ENCODE results near the gene DARS1. TPM values are rescaled to one million over a fixed set of nuclear protein-coding genes. Genes with fewer than 3 reads are reported as not detected.
A peak's percentile ranks its signal among the peaks of the same experiment; 100 is the strongest.

Gene DARS1
- total RNA-seq, 4 donors from 2014 or later: 43.7 to 56.7 (median 50.3) TPM

- no peak for DNase-seq (ENCODE audit: low spot score in 2 of 2)
Measured at GRCh38 chr2:135991861-135992260, 6.4 kb upstream of the DARS1 start.

GRCh38 chr2:135987441-135987840, 2.0 kb upstream of the DARS1 start:
- 78 to 92% methylated on average over 2 of the region's 2 CpGs for WGBS, 2 donors
- H3K4me1 ChIP-seq: peaks cover 0 to 23% (median 6%) of the 10 kb centered on the region in 4 donors
- TF ChIP-seq CTCF (IDR thresholded peaks at IDR 0.05): no peak
- TF ChIP-seq EP300 (IDR thresholded peaks at IDR 0.05): no peak
- TF ChIP-seq POLR2A (IDR thresholded peaks at IDR 0.05): no peak

More at GRCh38 chr2:135991861-135992260, 6.4 kb upstream of the DARS1 start:
- H3K9me3 ChIP-seq: no peaks in the 10 kb centered on the region
- 89 to 90% methylated on average over 4 of the region's 4 CpGs for WGBS, 2 donors
- TF ChIP-seq EP300 (IDR thresholded peaks at IDR 0.05) (no peak), CTCF (IDR thresholded peaks at IDR 0.05) (no peak), POLR2A (IDR thresholded peaks at IDR 0.05) (no peak)
- no peaks in the 10 kb centered on the region for H3K27me3 ChIP-seq
- no peak overlapping the region for H3K4me3 ChIP-seq
- no peak overlapping the region for H3K27ac ChIP-seq
- no peaks in the 10 kb centered on the region for H3K4me1 ChIP-seq
- no peaks in the 10 kb centered on the region for H3K36me3 ChIP-seq

GRCh38 chr2:135986507-135986906, 1.1 kb upstream of the DARS1 start:
- TF ChIP-seq POLR2A (IDR thresholded peaks at IDR 0.05): no peak
- no peak for TF ChIP-seq EP300 (IDR thresholded peaks at IDR 0.05)
- no peak for TF ChIP-seq CTCF (IDR thresholded peaks at IDR 0.05)
- Histone ChIP-seq H3K36me3 (peaks cover 0 to 15% (median 0%) of the 10 kb centered on the region in 3 donors), H3K4me3 (no peak overlapping the region), H3K27ac (peak overlapping the region in 1 of 4 donors; percentile 95), H3K27me3 (no peaks in the 10 kb centered on the region), H3K4me1 (peaks cover 0 to 23% (median 6%) of the 10 kb centered on the region in 4 donors), H3K9me3 (no peaks in the 10 kb centered on the region)
- no peak for DNase-seq (ENCODE audit: low spot score in 2 of 2)
- WGBS, 2 donors: 77 to 78% methylated on average over 5 of the region's 5 CpGs

More at GRCh38 chr2:135987441-135987840, 2.0 kb upstream of the DARS1 start:
- H3K27ac ChIP-seq: no peak overlapping the region
- no peaks in the 10 kb centered on the region for H3K27me3 ChIP-seq
- no peak overlapping the region for H3K4me3 ChIP-seq
- H3K36me3 ChIP-seq: peaks cover 0 to 5% (median 0%) of the 10 kb centered on the region in 3 donors
- DNase-seq (ENCODE audit: low spot score in 2 of 2): no peak
- no peaks in the 10 kb centered on the region for H3K9me3 ChIP-seq

- DNase-seq (ENCODE audit: low spot score in 2 of 2): no peak
- 23 to 24% methylated on average over 19 of the region's 19 CpGs for WGBS, 2 donors
- H3K27ac ChIP-seq: peak overlapping the region; percentile 80 to 98 (median 95)
- no peaks in the 10 kb centered on the region for H3K9me3 ChIP-seq
- H3K4me1 ChIP-seq: peaks cover 0 to 26% (median 6%) of the 10 kb centered on the region in 4 donors
- no peak for TF ChIP-seq EP300 (IDR thresholded peaks at IDR 0.05)
- no peak for TF ChIP-seq POLR2A (IDR thresholded peaks at IDR 0.05)
- TF ChIP-seq CTCF (IDR thresholded peaks at IDR 0.05): no peak
- H3K4me3 ChIP-seq: peak overlapping the region; percentile 75 to 94 (median 85)
- peaks cover 0 to 18% (median 0%) of the 10 kb centered on the region in 3 donors for H3K36me3 ChIP-seq
- H3K27me3 ChIP-seq: no peaks in the 10 kb centered on the region
Measured at GRCh38 chr2:135985826-135986393, 484 bp upstream of the DARS1 start.

- peak overlapping the region; percentile 75 to 94 (median 85) for H3K4me3 ChIP-seq
- no peaks in the 10 kb centered on the region for H3K27me3 ChIP-seq
- TF ChIP-seq POLR2A (IDR thresholded peaks at IDR 0.05) (no peak), CTCF (IDR thresholded peaks at IDR 0.05) (no peak), EP300 (IDR thresholded peaks at IDR 0.05) (no peak)
- H3K27ac ChIP-seq: peak overlapping the region; percentile 80 to 98 (median 95)
- no peaks in the 10 kb centered on the region for H3K9me3 ChIP-seq
- 13 to 16% methylated on average over 6 of the region's 6 CpGs for WGBS, 2 donors
- DNase-seq (ENCODE audit: low spot score in 2 of 2): no peak
- peaks cover 0 to 30% (median 0%) of the 10 kb centered on the region in 3 donors for H3K36me3 ChIP-seq
- peaks cover 0 to 36% (median 6%) of the 10 kb centered on the region in 4 donors for H3K4me1 ChIP-seq
Measured at GRCh38 chr2:135984199-135985017, 1.0 kb downstream of the DARS1 start.

Data from tibial nerve (tissue), 4 donors.